GM12892 (cell line): ENCODE measurements around the gene CFAP107.
"Not testable (repeated sequence)": the region's sequence is repeated elsewhere in the genome, so short reads cannot be mapped to it uniquely, and the experiment has no call there.

Experiments
- POLR2A ChIP-seq: IDR thresholded peaks from 2 replicates; pipeline ENCODE4 v1.6.1; 2011; ENCODE audit warnings: low read depth, low read length, control low read depth
- POLR2AphosphoS5 ChIP-seq: IDR thresholded peaks from 2 replicates; pipeline ENCODE4 v1.6.1; 2011; ENCODE audit warnings: low read depth, low read length, control low read depth
- TAF1 ChIP-seq: IDR thresholded peaks from 2 replicates; pipeline ENCODE4 v1.6.1; 2011; ENCODE audit warnings: low read depth, mild to moderate bottlenecking, control low read depth, low read length, borderline replicate concordance

DNA sequence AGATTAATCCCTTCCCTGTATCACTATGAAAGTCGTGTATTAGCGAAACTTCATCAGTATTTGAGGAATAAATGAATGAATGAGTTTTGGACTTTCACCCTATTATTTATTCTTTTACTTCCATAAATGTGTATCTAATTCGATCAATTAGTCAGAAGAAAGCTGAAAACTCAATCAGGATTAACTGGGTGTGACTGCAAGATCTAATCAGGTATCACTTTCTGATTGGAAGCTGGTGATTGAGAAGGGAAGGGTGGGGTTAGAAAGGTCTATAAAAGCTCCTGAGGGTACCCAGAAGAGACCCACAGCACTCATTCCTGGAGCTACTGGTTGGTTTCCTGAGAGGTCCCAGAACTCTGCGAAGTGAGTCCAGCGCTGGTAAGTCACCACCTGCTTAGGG lies 45.1 kb downstream of the CFAP107 start, which contains the start of gene PRAMEF1:
- TF ChIP-seq POLR2AphosphoS5, POLR2A, TAF1: not testable (repeated sequence)
